IPS-NIHi7 (cell line): ENCODE data around the gene OR56A1.
"Not testable (repeated sequence)": the region's sequence is repeated elsewhere in the genome, so short reads cannot be mapped to it uniquely, and the experiment has no call there.

Experiments used
- DNase-seq: peaks from one replicate; pipeline ENCODE4 v3.0.0; 2012; ENCODE audit warnings: mixed read lengths; ENCODE audit errors: extremely low spot score

The OR56A1 gene

DNA sequence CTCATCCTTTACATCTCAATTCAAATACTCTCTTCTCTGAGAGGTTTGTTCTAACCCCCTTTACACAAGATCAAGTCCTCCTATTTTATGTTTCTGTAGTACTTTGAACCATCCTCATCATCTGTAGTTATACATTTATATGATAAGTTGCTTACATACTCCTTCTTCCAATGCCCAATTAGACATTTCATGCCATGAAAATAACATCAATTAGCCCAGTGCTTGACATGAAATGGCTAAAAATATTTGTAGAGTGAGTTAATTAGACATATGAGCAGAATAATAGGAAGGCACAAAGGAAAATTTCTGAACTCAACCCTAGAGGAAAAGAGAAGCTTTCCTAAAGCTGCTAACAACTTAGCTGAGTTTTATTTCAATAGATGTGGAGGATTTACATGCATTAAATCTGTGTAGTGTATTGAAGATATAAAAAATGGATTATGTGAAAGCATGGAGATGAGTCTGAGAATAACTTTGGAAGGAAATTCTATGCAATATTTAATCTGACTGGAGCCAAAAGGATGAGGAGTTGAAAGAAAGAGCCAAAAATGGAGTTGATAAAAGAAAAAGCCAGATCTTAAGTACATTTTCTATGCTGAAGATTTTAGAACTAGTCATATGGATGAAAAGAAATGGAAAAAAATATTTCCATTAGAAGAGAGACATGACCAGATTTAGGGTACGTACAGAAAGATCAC, at the start of gene OR56A1:
Gene OR56A1, minus strand, starts transcription at position 51 of the 698 bp plus-strand sequence. CDS start 3,066 bp downstream, outside the sequence.
- no peak for DNase-seq

- DNase-seq: no peak
Observed at GRCh38 chr11:6079463-6079862, 48.9 kb upstream of the OR56A1 start.

GRCh38 chr11:6077723-6078122, 47.2 kb upstream of the OR56A1 start:
- DNase-seq: no peak

DNA sequence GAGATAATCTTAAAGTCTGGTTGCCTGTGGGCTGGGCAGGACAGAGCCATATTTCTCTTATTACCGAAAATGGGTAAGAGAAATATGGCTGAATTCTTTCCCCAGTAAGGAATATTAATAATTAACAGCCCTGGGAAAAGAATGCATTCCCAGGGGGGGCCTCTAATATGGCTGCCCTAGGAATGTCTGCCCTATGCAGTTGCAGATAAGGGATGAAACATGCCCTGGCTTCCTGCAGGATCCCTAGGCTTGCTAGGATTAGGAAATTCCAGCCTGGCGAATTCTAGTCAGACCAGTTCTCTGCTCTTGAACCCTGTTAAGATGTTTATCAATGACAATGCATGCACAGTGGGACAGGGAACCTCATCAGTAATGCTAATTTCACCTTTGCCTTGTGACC, 45.9 kb upstream of the OR56A1 start:
- DNase-seq: not testable (repeated sequence)

DNA sequence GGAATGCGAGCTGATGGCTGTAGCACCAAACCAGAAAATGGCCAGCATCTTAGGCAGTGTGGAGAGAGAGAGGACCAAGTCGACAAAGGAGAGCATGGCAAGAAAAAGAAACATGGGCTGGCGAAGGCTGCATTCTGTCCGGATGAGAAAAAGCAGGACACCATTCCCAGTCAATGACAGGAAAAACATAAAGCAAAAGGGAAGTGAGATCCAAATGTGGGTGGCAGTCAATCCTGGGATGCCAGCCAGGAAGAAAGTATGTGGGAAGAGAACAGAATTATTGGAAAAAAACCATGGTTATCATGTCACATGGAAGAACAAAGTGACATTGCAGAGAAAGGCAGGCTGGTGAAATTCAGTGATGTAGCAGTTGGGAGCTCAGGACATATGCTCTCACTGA, 36.9 kb upstream of the OR56A1 start:
- DNase-seq: no peak

- DNase-seq: no peak
Observed at GRCh38 chr11:6062691-6063358, 32.3 kb upstream of the OR56A1 start.

DNA sequence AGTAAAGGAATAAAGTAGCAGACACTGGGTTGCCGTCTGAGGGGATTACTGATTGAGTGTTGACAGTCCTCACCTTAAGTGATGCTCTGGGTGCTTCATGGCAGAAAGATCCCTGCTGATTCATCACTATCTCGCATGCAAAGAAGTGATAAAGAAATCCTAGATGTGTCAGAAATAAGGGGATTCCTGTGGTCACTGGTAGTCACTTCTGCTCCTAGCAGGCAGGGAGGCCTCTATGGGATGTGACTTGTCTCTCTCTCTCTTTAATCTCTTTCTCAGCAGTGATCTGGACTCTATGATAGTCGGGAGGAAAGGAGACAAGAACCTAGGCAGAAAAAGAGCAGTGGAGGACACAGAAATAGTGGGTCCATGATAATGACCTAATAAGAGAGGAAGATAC, 30.9 kb upstream of the OR56A1 start:
- DNase-seq: no peak

GRCh38 chr11:6057452-6057851, 26.9 kb upstream of the OR56A1 start:
- DNase-seq: no peak

DNA sequence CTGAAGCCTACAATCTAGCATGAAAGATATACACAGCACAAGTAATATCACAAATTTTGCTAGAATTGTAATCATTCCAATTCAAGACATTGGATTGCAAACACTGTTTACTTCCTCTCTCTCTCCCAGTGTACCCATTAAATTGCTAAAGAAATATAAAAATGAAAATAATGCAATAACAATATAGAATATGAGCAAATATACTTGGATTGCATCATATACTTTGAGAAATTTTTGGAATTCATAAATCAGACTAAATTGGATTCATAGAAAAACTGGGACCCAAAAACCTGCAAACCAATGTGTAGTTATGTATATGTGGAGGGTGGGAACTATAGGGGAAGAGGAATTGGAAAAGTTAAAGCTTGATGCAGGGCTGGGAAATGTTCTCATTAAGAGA, 25.0 kb upstream of the OR56A1 start:
- no peak for DNase-seq

DNA sequence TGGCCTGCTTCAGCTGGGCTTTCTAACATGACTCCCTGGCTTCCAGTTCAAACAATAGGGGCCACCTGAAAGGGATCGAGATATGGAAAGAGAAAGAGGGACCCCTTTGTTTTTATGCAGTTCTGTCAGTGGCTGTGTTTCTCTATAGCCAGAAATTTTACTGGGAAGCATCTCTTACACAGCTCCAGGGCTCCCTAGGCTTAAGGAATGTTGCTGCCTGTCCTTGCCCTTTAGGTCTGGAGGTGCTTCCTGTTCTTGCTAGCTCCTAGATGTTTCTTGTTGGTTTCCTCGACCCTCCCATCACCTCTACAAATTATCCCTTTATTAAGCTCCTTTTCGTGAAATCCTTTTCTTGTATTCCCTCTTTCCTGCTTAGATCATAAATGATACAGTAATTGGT, 21.8 kb upstream of the OR56A1 start:
- no peak for DNase-seq

GRCh38 chr11:6040874-6041273, 10.3 kb upstream of the OR56A1 start:
- no peak for DNase-seq

- DNase-seq: no peak
Observed at GRCh38 chr11:6027501-6027900, 3.1 kb downstream of the OR56A1 start.

GRCh38 chr11:6025056-6025455, 5.5 kb downstream of the OR56A1 start:
- no peak for DNase-seq

GRCh38 chr11:6022956-6023355, 7.6 kb downstream of the OR56A1 start:
- DNase-seq: peak; percentile 57

GRCh38 chr11:6013042-6013441, 17.5 kb downstream of the OR56A1 start:
- DNase-seq: no peak

DNA sequence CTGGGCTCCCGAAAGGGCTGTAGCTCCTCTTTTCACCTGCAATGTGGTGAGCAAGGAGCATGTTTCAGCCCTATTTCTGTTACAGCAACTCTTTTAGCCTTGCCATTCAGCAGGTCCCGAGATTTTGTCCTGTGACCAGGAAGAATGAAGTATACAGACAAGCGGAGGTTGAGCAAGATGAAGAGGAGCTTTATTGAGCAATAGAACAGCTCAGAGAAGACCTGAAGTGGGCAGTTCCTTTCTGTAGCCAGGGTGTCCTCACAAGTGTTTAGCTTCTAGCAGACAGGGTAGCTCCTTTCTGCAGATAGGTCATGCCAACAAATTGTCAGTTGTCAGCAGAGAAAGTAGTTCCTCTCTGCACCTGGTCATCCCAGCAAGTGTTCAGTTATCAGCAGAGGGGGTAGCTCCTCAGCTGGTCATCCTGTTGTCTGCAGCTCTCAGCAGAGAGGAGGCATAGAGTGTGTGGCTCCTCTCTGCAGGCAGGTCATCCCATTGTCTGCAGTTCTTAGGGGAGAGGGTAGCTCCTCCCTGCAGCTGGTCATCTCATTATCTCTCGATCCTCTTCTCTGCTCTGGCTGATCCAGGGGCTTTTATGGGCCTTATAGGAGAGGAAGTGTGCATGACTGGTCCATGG, 18.4 kb downstream of the OR56A1 start:
- DNase-seq: no peak

- DNase-seq: no peak
Observed at GRCh38 chr11:6006846-6007245, 23.7 kb downstream of the OR56A1 start, which contains the start of gene OR56A4. TSS of gene OR56A4 (minus strand) at chr11:6006946. CDS start at chr11:6002992, 3,954 bp downstream.

- DNase-seq: no peak
Observed at GRCh38 chr11:6006395-6006794, 24.2 kb downstream of the OR56A1 start.

DNA sequence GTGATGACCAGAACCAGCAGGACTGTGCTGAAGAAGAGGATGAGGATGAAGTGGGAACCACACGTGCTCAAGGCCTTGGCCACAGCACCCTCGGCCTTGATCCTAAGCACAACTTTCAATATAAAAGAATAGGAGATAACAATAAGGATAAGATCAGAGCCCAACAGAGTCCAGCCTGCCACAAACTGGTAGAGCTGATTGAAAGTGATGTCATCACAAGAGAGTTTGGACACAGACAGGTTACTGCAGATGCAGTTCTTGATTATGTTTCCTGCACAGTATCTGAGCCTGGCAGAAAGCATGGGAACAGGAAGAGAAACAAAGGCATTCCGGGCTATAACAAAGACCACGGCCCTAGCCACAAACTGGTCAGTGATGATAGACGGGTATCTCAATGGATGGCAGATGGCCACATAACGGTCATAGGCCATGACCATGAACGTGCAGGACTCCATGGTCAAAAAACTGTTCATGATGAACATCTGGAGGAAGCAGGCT, 28.3 kb downstream of the OR56A1 start:
- no peak for DNase-seq

DNA sequence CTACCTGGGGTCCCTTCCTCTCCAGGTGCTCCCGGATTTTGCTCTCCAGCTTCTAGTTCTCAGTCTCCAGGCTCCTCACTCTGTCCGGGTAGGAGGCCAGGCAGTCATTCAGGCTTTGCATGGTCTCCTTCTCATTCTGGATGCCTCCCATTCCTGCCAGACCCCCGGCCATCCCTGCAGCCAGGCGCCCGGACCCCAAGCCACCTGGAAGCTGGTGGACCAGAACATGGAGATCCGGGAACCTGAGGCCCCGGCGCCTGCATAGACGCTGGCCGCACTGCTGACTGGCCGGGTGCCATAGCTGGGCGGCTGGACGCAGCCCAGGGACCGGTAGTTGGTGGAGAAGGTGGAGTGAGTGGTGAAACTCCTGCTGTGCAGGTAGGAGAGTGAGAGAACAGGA, 35.8 kb downstream of the OR56A1 start:
- no peak for DNase-seq

DNA sequence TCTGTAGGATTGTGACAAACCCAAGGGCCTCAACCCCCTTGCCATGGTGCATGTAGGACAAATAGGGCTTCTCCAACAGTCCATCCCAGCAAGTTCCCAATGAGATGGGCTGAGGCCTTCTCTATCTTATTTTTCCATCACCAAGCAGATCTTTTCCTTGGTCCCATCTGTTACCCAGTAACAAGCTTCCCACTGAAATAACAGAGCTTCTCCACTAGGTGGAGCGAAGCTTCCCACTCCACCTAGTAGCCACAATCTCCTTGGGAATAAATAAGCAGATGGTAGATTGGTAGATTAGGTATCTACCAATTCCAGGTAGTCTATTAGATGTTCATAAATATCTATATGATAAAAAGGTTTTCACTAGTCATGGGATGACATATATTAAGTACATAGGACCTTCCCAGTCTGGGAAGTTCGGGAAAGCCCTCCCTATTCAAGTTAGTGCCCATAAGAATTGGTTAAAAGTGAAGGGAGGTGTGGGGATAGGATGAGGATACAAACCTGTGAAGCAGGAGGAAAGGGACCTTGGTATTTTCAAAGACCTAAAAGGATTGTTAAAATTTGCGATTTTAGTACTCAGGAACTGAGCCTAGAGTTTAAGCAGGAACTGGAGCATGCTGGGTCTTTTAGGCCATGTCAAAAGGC, 37.8 kb downstream of the OR56A1 start:
- DNase-seq: peak; percentile 73

DNA sequence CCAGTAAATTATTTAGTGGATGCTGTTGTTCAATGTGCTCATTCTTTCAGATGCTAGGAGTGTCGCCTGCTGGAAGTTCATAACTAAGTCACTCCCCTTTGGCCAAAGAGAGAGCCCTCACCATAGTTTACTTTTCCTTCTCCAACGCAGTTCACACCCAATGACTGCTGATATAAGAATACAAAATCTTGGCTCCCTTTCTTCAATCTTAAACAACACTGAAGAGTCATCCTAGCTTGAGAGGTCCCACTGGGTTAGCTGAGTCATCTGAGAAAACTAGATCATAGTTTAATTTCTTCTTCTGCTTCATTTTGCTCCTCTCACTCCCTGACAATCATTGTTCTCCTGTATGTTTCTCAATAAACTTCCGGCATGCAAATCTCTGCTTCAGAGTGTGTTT, 38.4 kb downstream of the OR56A1 start:
- DNase-seq: no peak
